ENCODE results near the gene ZFP69B.

ZFP69B gene
- total RNA-seq: 1.8 to 4.3 (median 2.9) reads per million in 4 donors

GRCh38 chr1:40449684-40450494 lies at the start of gene ZFP69B:
Gene ZFP69B (plus strand): TSS chr1:40450476. CDS start chr1:40450962, 486 bp downstream.
- DNase-seq: peak; percentile 78 to 91 (median 80)

GRCh38 chr1:40401473-40402201 lies 48.6 kb upstream of the ZFP69B start:
- no peak for DNase-seq

GRCh38 chr1:40404670-40405462 lies 45.4 kb upstream of the ZFP69B start:
- peak in 2 of 5 donors; percentile 14 to 67 for DNase-seq

GRCh38 chr1:40405812-40406211 lies 44.5 kb upstream of the ZFP69B start:
- DNase-seq: no peak

- no peak for DNase-seq
Observed at GRCh38 chr1:40407453-40407852, 42.8 kb upstream of the ZFP69B start.

- no peak for DNase-seq
Observed at GRCh38 chr1:40409467-40409866, 40.8 kb upstream of the ZFP69B start.

GRCh38 chr1:40411294-40411693 lies 39.0 kb upstream of the ZFP69B start:
- no peak for DNase-seq

GRCh38 chr1:40411843-40412242 lies 38.4 kb upstream of the ZFP69B start:
- no peak for DNase-seq

GRCh38 chr1:40413527-40414252 lies 36.6 kb upstream of the ZFP69B start:
- DNase-seq: no peak

GRCh38 chr1:40414331-40414730 lies 35.9 kb upstream of the ZFP69B start:
- DNase-seq: no peak

- no peak for DNase-seq
Observed at GRCh38 chr1:40416709-40417108, 33.6 kb upstream of the ZFP69B start.

GRCh38 chr1:40421431-40422384 lies 28.6 kb upstream of the ZFP69B start:
- no peak for DNase-seq

- DNase-seq: no peak
Observed at GRCh38 chr1:40422630-40423263, 27.5 kb upstream of the ZFP69B start.

GRCh38 chr1:40423264-40423642 lies 27.0 kb upstream of the ZFP69B start:
- DNase-seq: no peak

GRCh38 chr1:40423951-40424618 lies 26.2 kb upstream of the ZFP69B start:
- DNase-seq: no peak

GRCh38 chr1:40425198-40425597 lies 25.1 kb upstream of the ZFP69B start:
- no peak for DNase-seq

- DNase-seq: no peak
Observed at GRCh38 chr1:40431385-40431784, 18.9 kb upstream of the ZFP69B start.

- no peak for DNase-seq
Observed at GRCh38 chr1:40432644-40433390, 17.5 kb upstream of the ZFP69B start.

- no peak for DNase-seq
Observed at GRCh38 chr1:40435471-40435870, 14.8 kb upstream of the ZFP69B start.

Data from T-helper 1 cell (primary cell).